H1 (cell line): ENCODE results near the gene DAAM1. TPM values are rescaled to one million over a fixed set of nuclear protein-coding genes. Genes with fewer than 3 reads are reported as not detected.

Experiments
- BACH1 ChIP-seq: IDR thresholded peaks from 2 replicates; pipeline ENCODE4 v1.6.1; 2012; ENCODE audit warnings: low read length, improper control_type of control experiment
- BRCA1 ChIP-seq: IDR thresholded peaks from 2 replicates; pipeline ENCODE4 v1.6.1; 2012; ENCODE audit warnings: low read depth, low read length, improper control_type of control experiment
- EZH2 ChIP-seq: fragments of 200-600 bp; sonication (generic); IDR thresholded peaks from 2 replicates; pipeline ENCODE4 v1.7.1; 2012; ENCODE audit warnings: low read depth, mild to moderate bottlenecking, moderate library complexity, low read length, inconsistent platforms; ENCODE audit not compliant: severe bottlenecking
- HDAC6 ChIP-seq: IDR thresholded peaks from one replicate; pipeline ENCODE4 v1.7.1; 2012; ENCODE audit warnings: low read depth, mild to moderate bottlenecking, inconsistent platforms, low read length, moderate library complexity
- JUN ChIP-seq: IDR thresholded peaks from 2 replicates; pipeline ENCODE4 v1.6.1; 2011; ENCODE audit warnings: low read depth, mild to moderate bottlenecking, improper control_type of control experiment, low read length
- MAFK ChIP-seq: IDR thresholded peaks from 2 replicates; pipeline ENCODE4 v1.6.1; 2012; ENCODE audit warnings: low read depth, mild to moderate bottlenecking, improper control_type of control experiment, low read length
- POLR2AphosphoS5 ChIP-seq: IDR thresholded peaks from 2 replicates; pipeline ENCODE4 v1.6.1; 2011; ENCODE audit warnings: low read depth, low read length
- polyA plus RNA-seq, 7 experiments: library from polyadenylated mRNA; depleted of rRNA in 3 of 7; stranded (reverse) in 5 of 7; unstranded in 2 of 7; fragments of >200 nt in 5 of 7; fragments of 200-250 nt in 2 of 7; gene quantifications; 1 replicate in 5 of 7; 2 replicates in 1 of 7; 4 replicates in 1 of 7; pipeline versions ENCODE4 v1.2.1 to v1.2.3, GENCODE V29; 2011 to 2013; ENCODE audit warnings: missing spikeins in 2 of 7, mixed read lengths in 2 of 7
- total RNA-seq: library from RNA; stranded (reverse); fragmentation: NEBNext Ultra II Directional; extraction: Animal tissue kit (Norgen Biotek cat#: 25700); gene quantifications from 2 replicates; pipeline ENCODE4 v1.2.1, GENCODE V29; 2021
- TF ChIP-seq, protein P1 (sequence below): fragments of 300-600 bp; sonication (generic); IDR thresholded peaks from 2 replicates; pipeline ENCODE4 v1.7.1; 2012; ENCODE audit warnings: low read length, moderate library complexity, mild to moderate bottlenecking, inconsistent platforms; ENCODE audit not compliant: insufficient replicate concordance
- TF ChIP-seq, protein P2 (sequence below): IDR thresholded peaks from 2 replicates; pipeline ENCODE4 v1.6.1; 2012; ENCODE audit warnings: low read length, inconsistent platforms
- TF ChIP-seq, protein P3 (sequence below): IDR thresholded peaks from 2 replicates; pipeline ENCODE4 v1.6.1; 2011; ENCODE audit warnings: low read depth, mild to moderate bottlenecking, low read length; ENCODE audit not compliant: insufficient read depth

DAAM1 gene
- total and polyA plus RNA-seq, 2 of the 8 experiments (the other 6 are each of a cell fraction or from before 2014, with no cell fraction given), result 5.0 to 44.9 TPM

DNA sequence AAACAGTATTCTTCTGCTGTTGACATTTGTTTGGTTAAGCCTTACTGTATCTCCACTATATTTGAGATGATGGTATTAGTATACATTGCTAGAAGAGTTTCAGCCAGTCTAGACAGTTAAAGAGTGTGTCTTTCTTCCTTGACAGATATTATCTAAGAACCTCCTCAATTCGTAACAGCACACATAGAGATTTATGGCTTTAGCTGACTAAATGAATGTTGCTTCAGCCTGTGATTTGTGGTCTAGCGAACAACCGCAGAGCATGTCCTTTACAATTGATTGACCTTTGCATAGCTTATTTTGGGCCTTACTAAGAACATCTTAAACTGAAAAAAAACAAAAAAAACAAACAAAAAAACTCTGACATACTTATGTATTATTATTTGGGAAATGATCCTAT is 122.2 kb downstream of the DAAM1 start (continued):
- TF ChIP-seq, protein P1, sequence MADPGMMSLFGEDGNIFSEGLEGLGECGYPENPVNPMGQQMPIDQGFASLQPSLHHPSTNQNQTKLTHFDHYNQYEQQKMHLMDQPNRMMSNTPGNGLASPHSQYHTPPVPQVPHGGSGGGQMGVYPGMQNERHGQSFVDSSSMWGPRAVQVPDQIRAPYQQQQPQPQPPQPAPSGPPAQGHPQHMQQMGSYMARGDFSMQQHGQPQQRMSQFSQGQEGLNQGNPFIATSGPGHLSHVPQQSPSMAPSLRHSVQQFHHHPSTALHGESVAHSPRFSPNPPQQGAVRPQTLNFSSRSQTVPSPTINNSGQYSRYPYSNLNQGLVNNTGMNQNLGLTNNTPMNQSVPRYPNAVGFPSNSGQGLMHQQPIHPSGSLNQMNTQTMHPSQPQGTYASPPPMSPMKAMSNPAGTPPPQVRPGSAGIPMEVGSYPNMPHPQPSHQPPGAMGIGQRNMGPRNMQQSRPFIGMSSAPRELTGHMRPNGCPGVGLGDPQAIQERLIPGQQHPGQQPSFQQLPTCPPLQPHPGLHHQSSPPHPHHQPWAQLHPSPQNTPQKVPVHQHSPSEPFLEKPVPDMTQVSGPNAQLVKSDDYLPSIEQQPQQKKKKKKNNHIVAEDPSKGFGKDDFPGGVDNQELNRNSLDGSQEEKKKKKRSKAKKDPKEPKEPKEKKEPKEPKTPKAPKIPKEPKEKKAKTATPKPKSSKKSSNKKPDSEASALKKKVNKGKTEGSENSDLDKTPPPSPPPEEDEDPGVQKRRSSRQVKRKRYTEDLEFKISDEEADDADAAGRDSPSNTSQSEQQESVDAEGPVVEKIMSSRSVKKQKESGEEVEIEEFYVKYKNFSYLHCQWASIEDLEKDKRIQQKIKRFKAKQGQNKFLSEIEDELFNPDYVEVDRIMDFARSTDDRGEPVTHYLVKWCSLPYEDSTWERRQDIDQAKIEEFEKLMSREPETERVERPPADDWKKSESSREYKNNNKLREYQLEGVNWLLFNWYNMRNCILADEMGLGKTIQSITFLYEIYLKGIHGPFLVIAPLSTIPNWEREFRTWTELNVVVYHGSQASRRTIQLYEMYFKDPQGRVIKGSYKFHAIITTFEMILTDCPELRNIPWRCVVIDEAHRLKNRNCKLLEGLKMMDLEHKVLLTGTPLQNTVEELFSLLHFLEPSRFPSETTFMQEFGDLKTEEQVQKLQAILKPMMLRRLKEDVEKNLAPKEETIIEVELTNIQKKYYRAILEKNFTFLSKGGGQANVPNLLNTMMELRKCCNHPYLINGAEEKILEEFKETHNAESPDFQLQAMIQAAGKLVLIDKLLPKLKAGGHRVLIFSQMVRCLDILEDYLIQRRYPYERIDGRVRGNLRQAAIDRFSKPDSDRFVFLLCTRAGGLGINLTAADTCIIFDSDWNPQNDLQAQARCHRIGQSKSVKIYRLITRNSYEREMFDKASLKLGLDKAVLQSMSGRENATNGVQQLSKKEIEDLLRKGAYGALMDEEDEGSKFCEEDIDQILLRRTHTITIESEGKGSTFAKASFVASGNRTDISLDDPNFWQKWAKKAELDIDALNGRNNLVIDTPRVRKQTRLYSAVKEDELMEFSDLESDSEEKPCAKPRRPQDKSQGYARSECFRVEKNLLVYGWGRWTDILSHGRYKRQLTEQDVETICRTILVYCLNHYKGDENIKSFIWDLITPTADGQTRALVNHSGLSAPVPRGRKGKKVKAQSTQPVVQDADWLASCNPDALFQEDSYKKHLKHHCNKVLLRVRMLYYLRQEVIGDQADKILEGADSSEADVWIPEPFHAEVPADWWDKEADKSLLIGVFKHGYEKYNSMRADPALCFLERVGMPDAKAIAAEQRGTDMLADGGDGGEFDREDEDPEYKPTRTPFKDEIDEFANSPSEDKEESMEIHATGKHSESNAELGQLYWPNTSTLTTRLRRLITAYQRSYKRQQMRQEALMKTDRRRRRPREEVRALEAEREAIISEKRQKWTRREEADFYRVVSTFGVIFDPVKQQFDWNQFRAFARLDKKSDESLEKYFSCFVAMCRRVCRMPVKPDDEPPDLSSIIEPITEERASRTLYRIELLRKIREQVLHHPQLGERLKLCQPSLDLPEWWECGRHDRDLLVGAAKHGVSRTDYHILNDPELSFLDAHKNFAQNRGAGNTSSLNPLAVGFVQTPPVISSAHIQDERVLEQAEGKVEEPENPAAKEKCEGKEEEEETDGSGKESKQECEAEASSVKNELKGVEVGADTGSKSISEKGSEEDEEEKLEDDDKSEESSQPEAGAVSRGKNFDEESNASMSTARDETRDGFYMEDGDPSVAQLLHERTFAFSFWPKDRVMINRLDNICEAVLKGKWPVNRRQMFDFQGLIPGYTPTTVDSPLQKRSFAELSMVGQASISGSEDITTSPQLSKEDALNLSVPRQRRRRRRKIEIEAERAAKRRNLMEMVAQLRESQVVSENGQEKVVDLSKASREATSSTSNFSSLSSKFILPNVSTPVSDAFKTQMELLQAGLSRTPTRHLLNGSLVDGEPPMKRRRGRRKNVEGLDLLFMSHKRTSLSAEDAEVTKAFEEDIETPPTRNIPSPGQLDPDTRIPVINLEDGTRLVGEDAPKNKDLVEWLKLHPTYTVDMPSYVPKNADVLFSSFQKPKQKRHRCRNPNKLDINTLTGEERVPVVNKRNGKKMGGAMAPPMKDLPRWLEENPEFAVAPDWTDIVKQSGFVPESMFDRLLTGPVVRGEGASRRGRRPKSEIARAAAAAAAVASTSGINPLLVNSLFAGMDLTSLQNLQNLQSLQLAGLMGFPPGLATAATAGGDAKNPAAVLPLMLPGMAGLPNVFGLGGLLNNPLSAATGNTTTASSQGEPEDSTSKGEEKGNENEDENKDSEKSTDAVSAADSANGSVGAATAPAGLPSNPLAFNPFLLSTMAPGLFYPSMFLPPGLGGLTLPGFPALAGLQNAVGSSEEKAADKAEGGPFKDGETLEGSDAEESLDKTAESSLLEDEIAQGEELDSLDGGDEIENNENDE, result no peak
- TF ChIP-seq EZH2 (no peak), HDAC6 (no peak), BRCA1 (no peak), BACH1 (no peak), MAFK (no peak), JUN (no peak), POLR2AphosphoS5 (no peak)
- TF ChIP-seq, protein P2, sequence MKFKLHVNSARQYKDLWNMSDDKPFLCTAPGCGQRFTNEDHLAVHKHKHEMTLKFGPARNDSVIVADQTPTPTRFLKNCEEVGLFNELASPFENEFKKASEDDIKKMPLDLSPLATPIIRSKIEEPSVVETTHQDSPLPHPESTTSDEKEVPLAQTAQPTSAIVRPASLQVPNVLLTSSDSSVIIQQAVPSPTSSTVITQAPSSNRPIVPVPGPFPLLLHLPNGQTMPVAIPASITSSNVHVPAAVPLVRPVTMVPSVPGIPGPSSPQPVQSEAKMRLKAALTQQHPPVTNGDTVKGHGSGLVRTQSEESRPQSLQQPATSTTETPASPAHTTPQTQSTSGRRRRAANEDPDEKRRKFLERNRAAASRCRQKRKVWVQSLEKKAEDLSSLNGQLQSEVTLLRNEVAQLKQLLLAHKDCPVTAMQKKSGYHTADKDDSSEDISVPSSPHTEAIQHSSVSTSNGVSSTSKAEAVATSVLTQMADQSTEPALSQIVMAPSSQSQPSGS, result no peak
- TF ChIP-seq, protein P3, sequence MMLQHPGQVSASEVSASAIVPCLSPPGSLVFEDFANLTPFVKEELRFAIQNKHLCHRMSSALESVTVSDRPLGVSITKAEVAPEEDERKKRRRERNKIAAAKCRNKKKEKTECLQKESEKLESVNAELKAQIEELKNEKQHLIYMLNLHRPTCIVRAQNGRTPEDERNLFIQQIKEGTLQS, result no peak
